ENCODE data around the gene CD101.

The CD101 gene

DNA sequence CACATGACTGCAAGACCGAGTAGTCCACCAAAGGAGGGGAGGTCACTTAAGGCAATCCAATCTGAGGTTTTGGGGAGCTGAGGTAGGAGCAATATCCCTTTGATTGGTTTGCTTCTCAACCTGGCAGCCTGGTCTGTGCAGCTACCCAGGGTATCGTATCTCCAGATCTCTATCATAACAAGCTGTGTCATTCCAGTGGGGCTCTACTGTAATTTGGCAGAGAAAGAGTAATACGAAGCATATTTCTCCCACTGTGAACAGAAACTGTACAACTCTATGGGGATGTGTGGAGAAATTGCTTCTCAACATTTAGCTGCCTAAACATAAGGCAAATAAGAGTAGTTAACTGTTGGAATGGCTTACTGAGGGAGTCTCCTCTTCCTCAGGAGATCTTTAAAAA is 20.6 kb downstream of the CD101 start:
- no peaks in the 10 kb centered on the region for H4K20me1 ChIP-seq (ENCODE audit: control insufficient read depth, insufficient read depth, low read depth, low read length)
- H3K27me3 ChIP-seq (ENCODE audit: control insufficient read depth, low read length) = peaks cover 9% of the 10 kb centered on the region
- TF ChIP-seq EZH2phosphoT487 (IDR thresholded peaks at IDR 0.05; ENCODE audit: borderline replicate concordance, low read length) = no peak
- TF ChIP-seq, protein P1, sequence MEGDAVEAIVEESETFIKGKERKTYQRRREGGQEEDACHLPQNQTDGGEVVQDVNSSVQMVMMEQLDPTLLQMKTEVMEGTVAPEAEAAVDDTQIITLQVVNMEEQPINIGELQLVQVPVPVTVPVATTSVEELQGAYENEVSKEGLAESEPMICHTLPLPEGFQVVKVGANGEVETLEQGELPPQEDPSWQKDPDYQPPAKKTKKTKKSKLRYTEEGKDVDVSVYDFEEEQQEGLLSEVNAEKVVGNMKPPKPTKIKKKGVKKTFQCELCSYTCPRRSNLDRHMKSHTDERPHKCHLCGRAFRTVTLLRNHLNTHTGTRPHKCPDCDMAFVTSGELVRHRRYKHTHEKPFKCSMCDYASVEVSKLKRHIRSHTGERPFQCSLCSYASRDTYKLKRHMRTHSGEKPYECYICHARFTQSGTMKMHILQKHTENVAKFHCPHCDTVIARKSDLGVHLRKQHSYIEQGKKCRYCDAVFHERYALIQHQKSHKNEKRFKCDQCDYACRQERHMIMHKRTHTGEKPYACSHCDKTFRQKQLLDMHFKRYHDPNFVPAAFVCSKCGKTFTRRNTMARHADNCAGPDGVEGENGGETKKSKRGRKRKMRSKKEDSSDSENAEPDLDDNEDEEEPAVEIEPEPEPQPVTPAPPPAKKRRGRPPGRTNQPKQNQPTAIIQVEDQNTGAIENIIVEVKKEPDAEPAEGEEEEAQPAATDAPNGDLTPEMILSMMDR (IDR thresholded peaks at IDR 0.05; ENCODE audit: low read depth, low read length, poor library complexity, severe bottlenecking) = no peak
- no peak overlapping the region for H3K27ac ChIP-seq (ENCODE audit: low read depth, low read length)
- H3K4me3 ChIP-seq (ENCODE audit: low read length) = no peak overlapping the region
- no peaks in the 10 kb centered on the region for H3F3A ChIP-seq (ENCODE audit: control insufficient read depth, insufficient read depth)
- H3K9me3 ChIP-seq (ENCODE audit: control insufficient read depth, insufficient read depth, low read length) = no peaks in the 10 kb centered on the region
- H3K36me3 ChIP-seq (ENCODE audit: control insufficient read depth, low read length) = no peaks in the 10 kb centered on the region
- no peaks in the 10 kb centered on the region for H3K4me1 ChIP-seq (ENCODE audit: control insufficient read depth, low read length)
- no peak overlapping the region for H3K4me2 ChIP-seq (ENCODE audit: low read length)
- no peaks in the 10 kb centered on the region for H3K9me2 ChIP-seq (replicated peaks; ENCODE audit: control insufficient read depth, low read length)
- H3K79me2 ChIP-seq (ENCODE audit: control insufficient read depth, low read length) = no peaks in the 10 kb centered on the region

DNA sequence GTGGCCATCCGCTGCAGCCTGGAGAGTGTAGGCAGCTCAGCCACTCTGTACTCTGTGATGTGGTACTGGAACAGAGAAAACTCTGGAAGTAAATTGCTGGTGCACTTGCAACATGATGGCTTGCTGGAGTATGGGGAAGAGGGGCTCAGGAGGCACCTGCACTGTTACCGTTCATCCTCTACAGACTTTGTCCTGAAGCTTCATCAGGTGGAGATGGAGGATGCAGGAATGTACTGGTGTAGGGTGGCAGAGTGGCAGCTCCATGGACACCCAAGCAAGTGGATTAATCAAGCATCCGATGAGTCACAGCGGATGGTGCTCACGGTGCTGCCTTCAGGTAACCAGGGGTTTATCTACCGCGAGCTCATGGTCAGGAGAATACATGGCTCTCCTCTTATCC is 24.0 kb downstream of the CD101 start:
- Histone ChIP-seq H3K4me2 (ENCODE audit: low read length) (no peak overlapping the region), H3K9me3 (ENCODE audit: control insufficient read depth, insufficient read depth, low read length) (no peaks in the 10 kb centered on the region), H3K4me1 (ENCODE audit: control insufficient read depth, low read length) (no peaks in the 10 kb centered on the region), H3K36me3 (ENCODE audit: control insufficient read depth, low read length) (no peaks in the 10 kb centered on the region), H4K20me1 (ENCODE audit: control insufficient read depth, insufficient read depth, low read depth, low read length) (no peaks in the 10 kb centered on the region), H3K27ac (ENCODE audit: low read depth, low read length) (no peak overlapping the region), H3K4me3 (ENCODE audit: low read length) (no peak overlapping the region), H3F3A (ENCODE audit: control insufficient read depth, insufficient read depth) (no peaks in the 10 kb centered on the region), H3K79me2 (ENCODE audit: control insufficient read depth, low read length) (no peaks in the 10 kb centered on the region), H3K27me3 (ENCODE audit: control insufficient read depth, low read length) (peaks cover 3% of the 10 kb centered on the region), H3K9me2 (replicated peaks; ENCODE audit: control insufficient read depth, low read length) (no peaks in the 10 kb centered on the region)
- TF ChIP-seq, protein P1 (IDR thresholded peaks at IDR 0.05; ENCODE audit: low read depth, low read length, poor library complexity, severe bottlenecking) = no peak
- no peak for TF ChIP-seq EZH2phosphoT487 (IDR thresholded peaks at IDR 0.05; ENCODE audit: borderline replicate concordance, low read length)

DNA sequence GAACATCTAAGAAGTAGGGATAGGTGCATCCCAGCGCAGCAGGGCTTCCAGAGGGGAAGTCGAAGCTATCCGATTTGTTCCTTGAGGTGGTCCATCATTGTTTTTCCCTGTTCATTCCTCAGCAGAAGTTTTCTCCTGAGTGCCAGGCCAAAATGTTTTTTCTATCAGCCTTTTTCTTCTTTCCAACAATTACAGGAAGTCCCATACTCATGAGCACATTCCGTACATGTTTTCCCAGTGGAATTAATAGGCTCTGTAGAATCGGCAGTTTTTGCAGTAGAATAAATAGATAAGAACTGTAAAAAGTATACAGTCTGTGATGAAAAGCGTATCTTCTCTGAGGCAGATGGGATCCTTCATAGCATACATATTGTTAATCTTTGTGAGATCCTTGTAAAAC is 24.8 kb downstream of the CD101 start:
- no peak overlapping the region for H3K4me3 ChIP-seq (ENCODE audit: low read length)
- TF ChIP-seq, protein P1 (IDR thresholded peaks at IDR 0.05; ENCODE audit: low read depth, low read length, poor library complexity, severe bottlenecking) = no peak
- TF ChIP-seq EZH2phosphoT487 (IDR thresholded peaks at IDR 0.05; ENCODE audit: borderline replicate concordance, low read length) = no peak

More for the DNA sequence above, 24.8 kb downstream of the CD101 start:
- Histone ChIP-seq H4K20me1 (ENCODE audit: control insufficient read depth, insufficient read depth, low read depth, low read length) (no peaks in the 10 kb centered on the region), H3K27me3 (ENCODE audit: control insufficient read depth, low read length) (peaks cover 3% of the 10 kb centered on the region; the same call in 1 of the 2 replicates), H3K36me3 (ENCODE audit: control insufficient read depth, low read length) (no peaks in the 10 kb centered on the region), H3K9me3 (ENCODE audit: control insufficient read depth, insufficient read depth, low read length) (no peaks in the 10 kb centered on the region), H3F3A (ENCODE audit: control insufficient read depth, insufficient read depth) (no peaks in the 10 kb centered on the region), H3K9me2 (replicated peaks; ENCODE audit: control insufficient read depth, low read length) (no peaks in the 10 kb centered on the region), H3K27ac (ENCODE audit: low read depth, low read length) (no peak overlapping the region), H3K79me2 (ENCODE audit: control insufficient read depth, low read length) (no peaks in the 10 kb centered on the region), H3K4me2 (ENCODE audit: low read length) (no peak overlapping the region), H3K4me1 (ENCODE audit: control insufficient read depth, low read length) (no peaks in the 10 kb centered on the region)

All from DOHH2 (cell line).